Transverse colon (tissue), 1 donor: ENCODE measurements around the gene GPER1.

Source experiments
- EP300 ChIP-seq: sonication (generic); formaldehyde crosslinking; IDR thresholded peaks from one replicate; pipeline ENCODE4 v1.6.1; 2017; ENCODE audit warnings: antibody characterized with exemption, low read depth
- POLR2A ChIP-seq: fragments of 450-650 bp; IDR thresholded peaks from one replicate; pipeline ENCODE4 v1.6.1; 2016; ENCODE audit warnings: antibody characterized with exemption, mild to moderate bottlenecking, moderate library complexity

- TF ChIP-seq EP300, result peak; percentile 14
- no peak for TF ChIP-seq POLR2A
Observed at GRCh38 chr7:1053002-1053411, 34.9 kb upstream of the GPER1 start.
